Epithelial cell of proximal tubule (primary cell): ENCODE results near the gene XPNPEP1. TPM values are rescaled to one million over a fixed set of nuclear protein-coding genes. Genes with fewer than 3 reads are reported as not detected.

Experiments
- DNase-seq: peaks from one replicate; pipeline ENCODE4 v3.0.0-alpha.2; 2011; ENCODE audit warnings: low read depth
- H3K4me3 ChIP-seq: 2 replicates; pipeline ENCODE4 v1.5.1; 2011; ENCODE audit warnings: low read depth, mild to moderate bottlenecking, low read length
- total RNA-seq: library from RNA; depleted of rRNA; stranded (reverse); fragments of >200 nt; gene quantifications from 2 replicates; pipeline ENCODE4 v1.2.3, GENCODE V29; 2015
- TF ChIP-seq, protein P1 (sequence below): conservative IDR thresholded peaks from 2 replicates; pipeline ENCODE4 v1.5.1; 2012; ENCODE audit warnings: low read depth, mild to moderate bottlenecking, low read length

The XPNPEP1 gene
- total RNA-seq, 1 donor from 2014 or later, result 191 TPM

DNA sequence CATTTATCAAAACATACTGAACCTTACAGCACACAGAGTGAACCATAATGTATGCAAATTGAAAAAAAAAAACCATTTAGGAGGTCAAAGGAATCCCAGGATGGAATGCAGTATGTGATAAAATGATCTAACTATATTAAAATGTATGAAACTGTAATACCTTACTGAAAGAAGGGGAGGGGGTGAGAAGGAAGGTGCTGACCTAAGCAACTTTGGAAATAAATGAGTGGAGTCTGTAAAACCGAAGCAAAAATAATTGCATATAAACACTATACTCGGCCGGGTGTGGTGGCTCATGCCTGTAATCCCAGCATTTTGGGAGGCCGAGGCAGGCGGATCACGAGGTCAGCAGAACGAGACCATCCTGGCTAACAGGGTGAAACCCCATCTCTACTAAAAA lies 69.4 kb downstream of the XPNPEP1 start:
- no peak for DNase-seq
- TF ChIP-seq, protein P1, sequence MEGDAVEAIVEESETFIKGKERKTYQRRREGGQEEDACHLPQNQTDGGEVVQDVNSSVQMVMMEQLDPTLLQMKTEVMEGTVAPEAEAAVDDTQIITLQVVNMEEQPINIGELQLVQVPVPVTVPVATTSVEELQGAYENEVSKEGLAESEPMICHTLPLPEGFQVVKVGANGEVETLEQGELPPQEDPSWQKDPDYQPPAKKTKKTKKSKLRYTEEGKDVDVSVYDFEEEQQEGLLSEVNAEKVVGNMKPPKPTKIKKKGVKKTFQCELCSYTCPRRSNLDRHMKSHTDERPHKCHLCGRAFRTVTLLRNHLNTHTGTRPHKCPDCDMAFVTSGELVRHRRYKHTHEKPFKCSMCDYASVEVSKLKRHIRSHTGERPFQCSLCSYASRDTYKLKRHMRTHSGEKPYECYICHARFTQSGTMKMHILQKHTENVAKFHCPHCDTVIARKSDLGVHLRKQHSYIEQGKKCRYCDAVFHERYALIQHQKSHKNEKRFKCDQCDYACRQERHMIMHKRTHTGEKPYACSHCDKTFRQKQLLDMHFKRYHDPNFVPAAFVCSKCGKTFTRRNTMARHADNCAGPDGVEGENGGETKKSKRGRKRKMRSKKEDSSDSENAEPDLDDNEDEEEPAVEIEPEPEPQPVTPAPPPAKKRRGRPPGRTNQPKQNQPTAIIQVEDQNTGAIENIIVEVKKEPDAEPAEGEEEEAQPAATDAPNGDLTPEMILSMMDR, result no peak
- no peak overlapping the region for H3K4me3 ChIP-seq

DNA sequence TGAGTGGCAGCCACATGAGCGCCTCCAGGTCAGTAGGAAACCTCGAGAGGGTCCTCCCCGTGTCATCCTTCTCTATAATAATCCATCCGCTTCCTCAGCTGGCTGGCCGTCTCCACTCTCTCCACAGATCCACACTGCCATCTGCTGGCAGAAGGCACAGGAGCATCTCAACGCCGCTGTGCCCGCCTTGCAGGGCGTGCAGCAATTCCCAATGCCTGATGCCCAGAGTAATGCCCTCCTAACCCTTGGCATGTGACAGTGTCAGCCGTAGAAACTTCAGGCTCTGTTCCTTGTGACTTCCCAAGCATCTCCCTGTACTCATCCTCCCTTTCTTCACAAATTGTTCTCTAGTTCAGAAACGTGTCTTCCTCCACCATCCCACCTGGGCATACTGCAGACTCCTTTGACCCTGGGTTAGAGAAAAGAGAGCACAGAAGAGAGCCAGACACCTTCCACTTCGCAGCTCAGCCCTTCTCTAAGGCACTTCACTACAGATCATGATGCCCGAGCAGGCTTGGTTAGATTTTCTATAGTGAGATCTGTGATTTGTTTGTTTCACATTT lies 70.8 kb downstream of the XPNPEP1 start:
- TF ChIP-seq, protein P1, result peak; percentile 86
- H3K4me3 ChIP-seq, result no peak overlapping the region
- peak; percentile 23 for DNase-seq

DNA sequence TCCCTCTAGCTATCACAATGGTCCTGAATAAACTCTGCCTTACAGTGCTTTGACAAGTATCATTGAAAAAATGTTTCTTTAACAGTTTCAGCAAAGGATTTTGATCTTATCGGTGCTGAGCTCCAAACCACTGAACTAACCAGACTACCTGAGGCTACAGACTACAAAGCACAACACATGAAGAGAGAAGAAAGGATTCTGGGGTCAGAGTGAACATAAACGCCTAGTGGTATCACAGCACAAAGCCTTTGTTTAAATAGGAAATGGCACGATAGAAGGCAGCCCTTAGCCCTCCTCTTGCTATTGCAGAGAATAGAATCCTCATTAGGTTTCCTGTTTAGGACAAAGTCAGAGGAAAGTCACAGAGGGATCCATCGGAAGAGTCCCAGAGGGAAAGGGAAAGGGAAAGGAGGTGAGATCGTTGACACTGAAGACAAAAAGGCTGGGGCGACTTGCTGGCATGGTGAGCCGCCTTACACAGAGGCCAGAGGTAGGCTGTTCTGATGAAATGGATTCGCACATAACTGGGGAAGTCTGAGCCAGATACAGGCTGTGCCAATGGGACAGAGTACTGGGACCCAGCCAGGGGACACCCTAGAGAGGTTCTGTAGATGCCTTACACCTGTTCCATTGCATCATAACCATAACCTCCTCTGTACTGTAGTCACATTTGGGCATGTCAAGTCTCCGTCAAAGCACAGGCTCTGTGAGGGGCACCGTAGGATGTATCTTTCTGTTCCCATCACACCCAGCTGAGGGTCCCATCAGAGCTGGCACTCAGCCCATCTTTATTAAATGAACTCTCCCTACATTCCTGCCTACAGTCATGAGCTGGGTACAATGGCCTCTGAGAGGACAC lies 71.5 kb downstream of the XPNPEP1 start:
- no peak for DNase-seq
- TF ChIP-seq, protein P1, result no peak
- H3K4me3 ChIP-seq, result no peak overlapping the region

- no peak for DNase-seq
- TF ChIP-seq, protein P1, result no peak
- H3K4me3 ChIP-seq, result no peak overlapping the region
These were observed 76.5 kb downstream of the XPNPEP1 start for GRCh38 chr10:109846832-109847231.

DNA sequence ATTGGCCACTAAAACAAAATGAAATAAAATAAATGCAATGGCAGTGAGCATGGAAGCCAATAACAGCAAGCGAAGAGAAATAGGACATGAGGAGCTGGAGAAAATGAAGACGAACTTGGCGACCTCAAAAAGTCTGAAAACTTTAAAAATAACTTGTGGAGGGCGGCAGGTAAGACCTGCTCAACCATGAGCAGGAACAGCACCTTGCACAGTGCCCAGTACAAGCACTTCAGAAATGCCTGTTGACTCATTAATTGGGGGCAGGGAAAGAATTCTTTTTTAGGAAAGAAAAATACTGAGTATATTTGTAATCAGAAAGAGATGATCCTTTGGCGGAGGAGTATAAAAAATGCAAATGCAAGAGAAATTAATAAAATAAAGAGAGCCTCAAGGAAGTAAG lies 78.0 kb downstream of the XPNPEP1 start:
- no peak for DNase-seq
- H3K4me3 ChIP-seq, result no peak overlapping the region
- TF ChIP-seq, protein P1, result no peak

DNA sequence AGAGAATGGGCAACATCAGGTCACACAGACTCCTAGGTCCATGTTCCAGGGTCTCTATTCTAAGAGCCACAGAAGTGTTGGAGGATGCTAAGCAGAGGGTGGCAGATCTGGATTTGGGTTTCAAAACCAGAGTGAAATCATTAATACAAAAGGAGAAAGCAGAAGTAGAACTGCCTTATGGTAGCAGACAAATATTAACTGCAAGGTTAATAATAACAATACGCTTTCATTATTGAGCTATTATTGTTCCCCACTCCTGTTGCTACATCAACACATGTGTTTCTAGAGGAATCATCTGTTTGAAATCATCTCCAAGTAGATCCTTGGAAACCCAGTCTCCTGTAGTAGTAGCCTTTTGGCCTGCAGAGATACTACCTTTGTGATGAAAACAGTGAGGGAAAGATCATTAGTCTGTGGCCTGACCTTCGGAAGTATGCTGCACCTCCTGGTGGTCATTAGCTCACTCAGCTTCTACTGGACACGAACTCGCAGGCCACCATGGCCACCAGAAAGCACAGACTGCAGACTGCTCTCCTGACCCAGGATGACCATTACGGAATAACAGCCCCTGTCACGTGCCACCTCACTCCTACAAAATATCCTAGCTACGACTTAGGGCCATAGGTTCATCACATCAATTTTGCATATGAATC lies 84.6 kb downstream of the XPNPEP1 start:
- TF ChIP-seq, protein P1, result peak; percentile 32
- H3K4me3 ChIP-seq, result no peak overlapping the region
- no peak for DNase-seq
